ENCODE data around the gene MCFD2. TPM values are rescaled to one million over a fixed set of nuclear protein-coding genes. Genes with fewer than 3 reads are reported as not detected.

Gene MCFD2
- total RNA-seq, 2 experiments from 2014 or later, result 55.7 to 75.2 TPM

DNA sequence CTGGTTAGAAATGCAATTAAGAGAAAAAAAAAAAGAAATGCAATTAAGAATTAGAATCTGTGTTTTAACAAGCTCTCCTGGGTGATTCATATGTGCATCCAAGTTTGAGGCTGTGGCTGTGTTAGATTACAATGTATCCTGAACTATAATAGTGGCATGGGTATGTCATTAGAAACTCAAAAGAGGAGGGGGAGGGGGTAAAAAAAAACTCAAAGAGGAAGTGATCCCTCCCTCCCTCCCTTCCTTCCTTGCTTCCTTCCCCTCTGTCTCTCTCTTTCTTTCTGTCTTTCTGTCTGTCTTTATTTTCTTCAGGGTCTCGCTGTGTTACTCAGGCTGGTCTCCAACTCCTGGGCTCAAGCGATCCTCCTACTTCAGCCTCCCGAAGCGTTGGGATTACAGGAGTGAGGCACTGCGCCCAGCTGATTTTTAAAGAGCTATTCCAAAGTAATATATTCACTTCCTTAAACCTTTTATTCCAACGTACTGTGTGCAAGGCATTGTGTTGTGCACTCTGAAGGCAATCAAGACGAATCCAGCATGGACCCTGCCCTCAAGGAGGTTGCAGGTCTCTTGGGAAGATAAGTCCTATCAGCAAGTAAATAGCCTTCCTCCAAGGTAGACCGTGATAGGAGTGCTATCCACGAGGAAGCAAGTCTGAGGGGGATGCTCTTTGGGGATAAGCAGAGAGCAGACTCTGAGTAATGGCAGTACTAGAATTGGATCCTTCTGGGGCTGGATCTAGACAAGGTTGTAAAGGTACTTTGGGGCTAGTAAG, 35.9 kb upstream of the MCFD2 start:
- Histone ChIP-seq H4K20me1 (ENCODE audit: insufficient read depth, low read length) (no peaks in the 10 kb centered on the region), H3K4me1 (ENCODE audit: insufficient read depth, low read length, poor library complexity, severe bottlenecking) (peaks cover 41% of the 10 kb centered on the region), H3K4me3 (ENCODE audit: low read depth, low read length, poor library complexity, severe bottlenecking) (no peak overlapping the region), H3K36me3 (ENCODE audit: insufficient read depth, low read length) (peaks cover 91% of the 10 kb centered on the region), H3K27ac (ENCODE audit: low read depth, low read length, poor library complexity, severe bottlenecking) (peak overlapping the region; percentile 10), H3K9me3 (ENCODE audit: low read length) (no peaks in the 10 kb centered on the region), H3K79me2 (ENCODE audit: insufficient read depth, low read depth, low read length) (peaks cover 43% of the 10 kb centered on the region), H3K4me2 (ENCODE audit: low read length) (peak overlapping the region; percentile 36), H2AFZ (ENCODE audit: low read length) (no peak overlapping the region), H3K9me2 (ENCODE audit: insufficient read depth, low read length) (no peaks in the 10 kb centered on the region)
- intact Hi-C loops (cut with micrococcal nuclease; ENCODE audit: unreplicated experiment), result no loop called here
- CTCF ChIA-PET (ENCODE audit: unreplicated experiment), result interaction anchor here (0.6 to 1.2 kb wide), 2 partner anchors 27 kb away, joined by 3 read pairs; no protein-coding TSS in a partner anchor
- TF ChIP-seq, protein P1, sequence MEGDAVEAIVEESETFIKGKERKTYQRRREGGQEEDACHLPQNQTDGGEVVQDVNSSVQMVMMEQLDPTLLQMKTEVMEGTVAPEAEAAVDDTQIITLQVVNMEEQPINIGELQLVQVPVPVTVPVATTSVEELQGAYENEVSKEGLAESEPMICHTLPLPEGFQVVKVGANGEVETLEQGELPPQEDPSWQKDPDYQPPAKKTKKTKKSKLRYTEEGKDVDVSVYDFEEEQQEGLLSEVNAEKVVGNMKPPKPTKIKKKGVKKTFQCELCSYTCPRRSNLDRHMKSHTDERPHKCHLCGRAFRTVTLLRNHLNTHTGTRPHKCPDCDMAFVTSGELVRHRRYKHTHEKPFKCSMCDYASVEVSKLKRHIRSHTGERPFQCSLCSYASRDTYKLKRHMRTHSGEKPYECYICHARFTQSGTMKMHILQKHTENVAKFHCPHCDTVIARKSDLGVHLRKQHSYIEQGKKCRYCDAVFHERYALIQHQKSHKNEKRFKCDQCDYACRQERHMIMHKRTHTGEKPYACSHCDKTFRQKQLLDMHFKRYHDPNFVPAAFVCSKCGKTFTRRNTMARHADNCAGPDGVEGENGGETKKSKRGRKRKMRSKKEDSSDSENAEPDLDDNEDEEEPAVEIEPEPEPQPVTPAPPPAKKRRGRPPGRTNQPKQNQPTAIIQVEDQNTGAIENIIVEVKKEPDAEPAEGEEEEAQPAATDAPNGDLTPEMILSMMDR (conservative IDR thresholded peaks at IDR 0.05; ENCODE audit: low read length), result no peak
- TF ChIP-seq EZH2phosphoT487 (IDR thresholded peaks at IDR 0.05; ENCODE audit: borderline replicate concordance, low read depth, low read length), result no peak
- no TSS peak for BruUV-seq (replicated peaks)
- peak; percentile 30 for DNase-seq (ENCODE audit: low spot score)
- POLR2A ChIA-PET, result interaction anchor here (0.6 to 0.7 kb wide), 2 partner anchors 9 to 782 kb away, joined by 3 to 6 read pairs; no protein-coding TSS in a partner anchor

DNA sequence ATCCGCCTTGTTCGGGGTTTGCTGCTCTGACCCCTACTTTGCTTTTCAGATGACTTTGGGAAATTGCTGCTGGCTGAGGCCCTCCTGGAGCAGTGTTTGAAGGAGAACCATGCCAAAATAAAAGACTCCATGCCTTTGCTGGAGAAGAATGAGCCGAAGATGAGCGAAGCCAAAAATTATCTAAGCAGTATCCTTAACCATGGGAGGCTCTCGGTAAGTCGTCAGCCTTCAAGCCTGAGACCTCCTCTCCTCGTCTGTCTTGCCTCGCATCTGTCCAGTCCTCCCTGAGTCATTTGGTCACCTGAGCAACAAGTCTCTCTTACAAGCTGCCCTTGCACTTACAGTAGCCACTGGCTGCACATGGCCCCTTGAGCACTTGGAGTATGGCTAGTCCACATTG, 34.7 kb upstream of the MCFD2 start:
- H3K27ac ChIP-seq (ENCODE audit: low read depth, low read length, poor library complexity, severe bottlenecking), result no peak overlapping the region
- CTCF ChIA-PET (ENCODE audit: unreplicated experiment), result interaction anchor here (0.5 to 1.2 kb wide), 2 partner anchors 15 to 28 kb away, joined by 3 read pairs; no protein-coding TSS in a partner anchor

More for the DNA sequence above, 34.7 kb upstream of the MCFD2 start:
- POLR2A ChIA-PET, result no interaction called here
- Histone ChIP-seq H2AFZ (ENCODE audit: low read length) (no peak overlapping the region), H3K4me1 (ENCODE audit: insufficient read depth, low read length, poor library complexity, severe bottlenecking) (peaks cover 48% of the 10 kb centered on the region), H3K9me3 (ENCODE audit: low read length) (no peaks in the 10 kb centered on the region), H3K79me2 (ENCODE audit: insufficient read depth, low read depth, low read length) (peaks cover 55% of the 10 kb centered on the region), H3K9me2 (ENCODE audit: insufficient read depth, low read length) (no peaks in the 10 kb centered on the region), H3K4me2 (ENCODE audit: low read length) (peak overlapping the region; percentile 36; the same call in 1 of the 2 replicates), H3K4me3 (ENCODE audit: low read depth, low read length, poor library complexity, severe bottlenecking) (no peak overlapping the region), H4K20me1 (ENCODE audit: insufficient read depth, low read length) (no peaks in the 10 kb centered on the region), H3K36me3 (ENCODE audit: insufficient read depth, low read length) (peaks cover 91% of the 10 kb centered on the region)
- no peak for DNase-seq (ENCODE audit: low spot score)
- intact Hi-C loops (cut with micrococcal nuclease; ENCODE audit: unreplicated experiment), result no loop called here
- no peak for TF ChIP-seq EZH2phosphoT487 (IDR thresholded peaks at IDR 0.05; ENCODE audit: borderline replicate concordance, low read depth, low read length)
- TF ChIP-seq, protein P1 (conservative IDR thresholded peaks at IDR 0.05; ENCODE audit: low read length), result no peak
- BruUV-seq (replicated peaks), result no TSS peak
